Measurements from ENCODE around the gene UBE2D2. TPM values are rescaled to one million over a fixed set of nuclear protein-coding genes. Genes with fewer than 3 reads are reported as not detected.
"Not testable (repeated sequence)": the region's sequence is repeated elsewhere in the genome, so short reads cannot be mapped to it uniquely, and the experiment has no call there.

The UBE2D2 gene
- total and polyA plus RNA-seq, 10 of the 15 experiments (the other 5 are each of a cell fraction or from before 2014, with no cell fraction given): 58.6 to 245 (median 128) TPM

DNA sequence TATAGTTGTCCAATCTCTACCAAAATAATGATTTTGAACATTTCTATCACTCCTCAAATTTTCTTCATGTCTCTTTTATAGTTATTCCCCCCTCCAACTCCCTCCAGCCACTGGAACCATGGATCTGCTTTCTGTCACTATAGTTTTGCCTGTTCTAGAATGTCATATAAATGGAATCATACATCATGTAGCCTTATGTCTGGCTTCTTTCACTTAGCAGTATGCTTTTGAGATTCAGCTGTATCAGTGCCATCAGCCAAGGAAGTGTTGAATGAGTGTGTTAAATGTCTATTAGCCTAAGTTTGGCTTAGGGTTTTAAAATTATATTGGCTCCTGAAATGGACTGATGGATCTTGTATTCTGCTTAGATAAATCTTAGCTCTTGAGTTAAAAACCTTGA is 36.0 kb downstream of the UBE2D2 start:
- no peak overlapping the region for H2AFZ ChIP-seq (ENCODE audit: control insufficient read depth, low read depth, low read length)
- peaks cover 14% of the 10 kb centered on the region for H3K4me1 ChIP-seq (ENCODE audit: control insufficient read depth, insufficient read depth, low read length)
- H4K20me1 ChIP-seq (ENCODE audit: control insufficient read depth, insufficient read depth): no peaks in the 10 kb centered on the region; the same call in 1 of the 2 replicates
- SMC1A ChIA-PET (ENCODE audit: uncharacterized antibody, unreplicated experiment): interaction anchor here (0.8 to 2.2 kb wide), 8 partner anchors 9 to 35 kb away, joined by 3 to 8 read pairs (median 3); no protein-coding TSS in a partner anchor
- DNase-seq (ENCODE audit: low read depth, low spot score) (no peak), FAIRE-seq (peak; percentile 31), ATAC-seq (0 out of 3 replicates have a peak, but pooled peaks have one; percentile 13)
- no TSS peak for BruUV-seq (replicated peaks)
- TF ChIP-seq BCL11A (IDR thresholded peaks at IDR 0.05; ENCODE audit: low read depth, low read length) (no peak), JUND (IDR thresholded peaks at IDR 0.05; ENCODE audit: low read depth, low read length) (no peak), NRF1 (conservative IDR thresholded peaks at IDR 0.05; ENCODE audit: low read depth, low read length) (no peak), RBBP5 (conservative IDR thresholded peaks at IDR 0.05) (no peak), FOS (IDR thresholded peaks at IDR 0.05; ENCODE audit: borderline replicate concordance, extremely low read depth, insufficient read length) (no peak)
- TF ChIP-seq, protein P1, sequence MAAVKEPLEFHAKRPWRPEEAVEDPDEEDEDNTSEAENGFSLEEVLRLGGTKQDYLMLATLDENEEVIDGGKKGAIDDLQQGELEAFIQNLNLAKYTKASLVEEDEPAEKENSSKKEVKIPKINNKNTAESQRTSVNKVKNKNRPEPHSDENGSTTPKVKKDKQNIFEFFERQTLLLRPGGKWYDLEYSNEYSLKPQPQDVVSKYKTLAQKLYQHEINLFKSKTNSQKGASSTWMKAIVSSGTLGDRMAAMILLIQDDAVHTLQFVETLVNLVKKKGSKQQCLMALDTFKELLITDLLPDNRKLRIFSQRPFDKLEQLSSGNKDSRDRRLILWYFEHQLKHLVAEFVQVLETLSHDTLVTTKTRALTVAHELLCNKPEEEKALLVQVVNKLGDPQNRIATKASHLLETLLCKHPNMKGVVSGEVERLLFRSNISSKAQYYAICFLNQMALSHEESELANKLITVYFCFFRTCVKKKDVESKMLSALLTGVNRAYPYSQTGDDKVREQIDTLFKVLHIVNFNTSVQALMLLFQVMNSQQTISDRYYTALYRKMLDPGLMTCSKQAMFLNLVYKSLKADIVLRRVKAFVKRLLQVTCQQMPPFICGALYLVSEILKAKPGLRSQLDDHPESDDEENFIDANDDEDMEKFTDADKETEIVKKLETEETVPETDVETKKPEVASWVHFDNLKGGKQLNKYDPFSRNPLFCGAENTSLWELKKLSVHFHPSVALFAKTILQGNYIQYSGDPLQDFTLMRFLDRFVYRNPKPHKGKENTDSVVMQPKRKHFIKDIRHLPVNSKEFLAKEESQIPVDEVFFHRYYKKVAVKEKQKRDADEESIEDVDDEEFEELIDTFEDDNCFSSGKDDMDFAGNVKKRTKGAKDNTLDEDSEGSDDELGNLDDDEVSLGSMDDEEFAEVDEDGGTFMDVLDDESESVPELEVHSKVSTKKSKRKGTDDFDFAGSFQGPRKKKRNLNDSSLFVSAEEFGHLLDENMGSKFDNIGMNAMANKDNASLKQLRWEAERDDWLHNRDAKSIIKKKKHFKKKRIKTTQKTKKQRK (IDR thresholded peaks at IDR 0.05; ENCODE audit: low read depth, low read length): no peak
- TF ChIP-seq, protein P2, sequence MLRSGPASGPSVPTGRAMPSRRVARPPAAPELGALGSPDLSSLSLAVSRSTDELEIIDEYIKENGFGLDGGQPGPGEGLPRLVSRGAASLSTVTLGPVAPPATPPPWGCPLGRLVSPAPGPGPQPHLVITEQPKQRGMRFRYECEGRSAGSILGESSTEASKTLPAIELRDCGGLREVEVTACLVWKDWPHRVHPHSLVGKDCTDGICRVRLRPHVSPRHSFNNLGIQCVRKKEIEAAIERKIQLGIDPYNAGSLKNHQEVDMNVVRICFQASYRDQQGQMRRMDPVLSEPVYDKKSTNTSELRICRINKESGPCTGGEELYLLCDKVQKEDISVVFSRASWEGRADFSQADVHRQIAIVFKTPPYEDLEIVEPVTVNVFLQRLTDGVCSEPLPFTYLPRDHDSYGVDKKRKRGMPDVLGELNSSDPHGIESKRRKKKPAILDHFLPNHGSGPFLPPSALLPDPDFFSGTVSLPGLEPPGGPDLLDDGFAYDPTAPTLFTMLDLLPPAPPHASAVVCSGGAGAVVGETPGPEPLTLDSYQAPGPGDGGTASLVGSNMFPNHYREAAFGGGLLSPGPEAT (IDR thresholded peaks at IDR 0.05; ENCODE audit: low read depth): no peak
- intact Hi-C loops (cut with micrococcal nuclease; ENCODE audit: unreplicated experiment) (no loop called here), in situ Hi-C loops (cut with MboI) (no loop called here)
- no peak overlapping the region for H3K9ac ChIP-seq (ENCODE audit: control insufficient read depth, insufficient read depth, low read length)
- no peak overlapping the region for H3K4me3 ChIP-seq
- RAD21 ChIA-PET (ENCODE audit: unreplicated experiment): interaction anchor here (1.0 to 1.6 kb wide), 3 partner anchors 11 to 104 kb away, joined by 3 read pairs; no protein-coding TSS in a partner anchor
- H3K4me2 ChIP-seq (ENCODE audit: control insufficient read depth, insufficient read depth): no peak overlapping the region
- H3K27me3 ChIP-seq (replicated peaks in 1 of 2; ENCODE audit: control insufficient read depth in 2 of 2, insufficient read depth in 2 of 2, low read length in 1 of 2): no peaks in the 10 kb centered on the region
- peaks cover 64% of the 10 kb centered on the region for H3K79me2 ChIP-seq (ENCODE audit: control insufficient read depth, insufficient read depth, low read length)
- CTCF ChIA-PET: interaction anchor here (0.9 to 3.4 kb wide), 3 partner anchors 9 to 35 kb away, joined by 3 to 11 read pairs (median 3); no protein-coding TSS in a partner anchor
- H3K27ac ChIP-seq (ENCODE audit: control insufficient read depth, insufficient read depth): no peak overlapping the region
- POLR2A ChIA-PET: no interaction called here
- H3K36me3 ChIP-seq (ENCODE audit: control insufficient read depth in 2 of 2, insufficient read depth in 2 of 2, low read length in 1 of 2): peaks cover 3 to 21% of the 10 kb centered on the region in 2 experiments; a peak in 3 of 4 replicates
- H3K9me3 ChIP-seq (replicated peaks; ENCODE audit: control insufficient read depth, insufficient read depth, low read length): no peaks in the 10 kb centered on the region

DNA sequence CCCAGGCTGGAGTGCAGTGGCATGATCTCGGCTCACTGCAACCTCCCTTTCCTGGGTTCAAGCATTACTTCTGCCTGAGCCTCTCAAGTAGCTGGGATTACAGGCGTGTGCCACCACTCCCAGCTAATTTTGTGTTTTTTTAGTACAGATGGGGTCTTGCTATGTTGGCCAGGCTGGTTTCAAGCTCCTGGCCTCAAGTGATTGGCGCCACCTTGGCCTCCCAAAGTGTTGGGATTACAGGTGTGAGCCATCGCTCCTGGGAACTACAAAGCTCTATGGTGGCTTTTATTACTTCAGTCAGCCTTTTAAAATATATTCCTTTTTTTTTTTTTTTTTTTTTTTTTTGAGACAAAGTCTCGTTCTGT is 37.4 kb downstream of the UBE2D2 start:
- in situ Hi-C loops (cut with MboI); intact Hi-C loops (cut with micrococcal nuclease; ENCODE audit: unreplicated experiment); H3K9ac ChIP-seq (ENCODE audit: control insufficient read depth, insufficient read depth, low read length); H3K9me3 ChIP-seq (replicated peaks; ENCODE audit: control insufficient read depth, insufficient read depth, low read length); H3K27ac ChIP-seq (ENCODE audit: control insufficient read depth, insufficient read depth); DNase-seq (ENCODE audit: low read depth, low spot score); H3K4me1 ChIP-seq (ENCODE audit: control insufficient read depth, insufficient read depth, low read length); H3K4me3 ChIP-seq; H3K4me2 ChIP-seq (ENCODE audit: control insufficient read depth, insufficient read depth); H4K20me1 ChIP-seq (ENCODE audit: control insufficient read depth, insufficient read depth); BruUV-seq (replicated peaks); FAIRE-seq; ATAC-seq; H2AFZ ChIP-seq (ENCODE audit: control insufficient read depth, low read depth, low read length); H3K27me3 ChIP-seq (replicated peaks in 1 of 2; ENCODE audit: control insufficient read depth in 2 of 2, insufficient read depth in 2 of 2, low read length in 1 of 2): not testable (repeated sequence)
- RAD21 ChIA-PET (ENCODE audit: unreplicated experiment): interaction anchor here (0.8 kb wide), 1 partner anchor 24 kb away, joined by 4 read pairs; no protein-coding TSS in a partner anchor
- WGBS (ENCODE audit: insufficient coverage, insufficient replicate concordance, low lambda C conversion rate, missing lambda C conversion rate): 80% methylated on average over 5 of the region's 5 CpGs
- Histone ChIP-seq H3K36me3 (ENCODE audit: control insufficient read depth in 2 of 2, insufficient read depth in 2 of 2, low read length in 1 of 2) (peaks cover 5 to 27% of the 10 kb centered on the region in 2 experiments; a peak in 3 of 4 replicates), H3K79me2 (ENCODE audit: control insufficient read depth, insufficient read depth, low read length) (peaks cover 54% of the 10 kb centered on the region)
- CTCF ChIA-PET: interaction anchor here (0.8 to 3.4 kb wide), 4 partner anchors 9 to 176 kb away, joined by 3 to 11 read pairs (median 5); no protein-coding TSS in a partner anchor
- POLR2A ChIA-PET: interaction anchor here (0.6 to 1.9 kb wide), 6 partner anchors 33 to 349 kb away, joined by 3 to 8 read pairs (median 4); no protein-coding TSS in a partner anchor
- SMC1A ChIA-PET (ENCODE audit: uncharacterized antibody, unreplicated experiment): interaction anchor here (0.6 to 2.2 kb wide), 4 partner anchors 9 to 38 kb away, joined by 3 to 9 read pairs (median 8); no protein-coding TSS in a partner anchor
